GM12878 (cell line): Measurements from ENCODE around the gene KIAA1217.

Source experiments
- ATF7 ChIP-seq: fragments of 450-650 bp; IDR thresholded peaks from 2 replicates; pipeline ENCODE4 v1.6.1; 2016; ENCODE audit warnings: low read depth, mild to moderate bottlenecking
- BHLHE40 ChIP-seq, 2 experiments: fragments of 450-650 bp in 1 of 2; IDR thresholded peaks; 2 replicates each; pipeline ENCODE4 v1.6.1; 2011 to 2017; ENCODE audit warnings: low read depth in 2 of 2, borderline replicate concordance in 1 of 2, improper control_type of control experiment in 1 of 2, low read length in 1 of 2, mild to moderate bottlenecking in 1 of 2
- HCFC1 ChIP-seq: fragments of 150-350 bp; IDR thresholded peaks from 2 replicates; pipeline ENCODE4 v1.6.1; 2014; ENCODE audit warnings: low read length
- MTA2 ChIP-seq: fragments of 450-650 bp; IDR thresholded peaks from 2 replicates; pipeline ENCODE4 v1.6.1; 2016; ENCODE audit warnings: low read depth, mild to moderate bottlenecking, moderate library complexity
- POLR2A ChIP-seq: IDR thresholded peaks from 2 replicates; pipeline ENCODE4 v1.6.1; 2011; ENCODE audit warnings: low read depth, mild to moderate bottlenecking, low read length
- RAD21 ChIP-seq: IDR thresholded peaks from 2 replicates; pipeline ENCODE4 v1.6.1; 2011; ENCODE audit warnings: mild to moderate bottlenecking, low read depth, low read length, moderate library complexity; ENCODE audit not compliant: insufficient read depth
- STAT3 ChIP-seq: IDR thresholded peaks from 2 replicates; pipeline ENCODE4 v1.6.1; 2011; ENCODE audit warnings: low read depth, low read length, improper control_type of control experiment
- ZNF384 ChIP-seq: IDR thresholded peaks from 2 replicates; pipeline ENCODE4 v1.6.1; 2012; ENCODE audit warnings: low read depth, mild to moderate bottlenecking, low read length, improper control_type of control experiment, borderline replicate concordance
- TF ChIP-seq, protein P1 (sequence below), 3 experiments: IDR thresholded peaks in 2 of 3; conservative IDR thresholded peaks in 1 of 3; 2 replicates each; pipeline ENCODE4 v1.5.1; 2011; ENCODE audit warnings: low read depth in 3 of 3, low read length in 3 of 3, mild to moderate bottlenecking in 3 of 3, control low read depth in 2 of 3, moderate library complexity in 2 of 3, inconsistent platforms in 1 of 3, mixed read lengths in 1 of 3; ENCODE audit not compliant: control insufficient read depth in 2 of 3, insufficient read depth in 1 of 3; ENCODE audit errors: extremely low read depth in 1 of 3

DNA sequence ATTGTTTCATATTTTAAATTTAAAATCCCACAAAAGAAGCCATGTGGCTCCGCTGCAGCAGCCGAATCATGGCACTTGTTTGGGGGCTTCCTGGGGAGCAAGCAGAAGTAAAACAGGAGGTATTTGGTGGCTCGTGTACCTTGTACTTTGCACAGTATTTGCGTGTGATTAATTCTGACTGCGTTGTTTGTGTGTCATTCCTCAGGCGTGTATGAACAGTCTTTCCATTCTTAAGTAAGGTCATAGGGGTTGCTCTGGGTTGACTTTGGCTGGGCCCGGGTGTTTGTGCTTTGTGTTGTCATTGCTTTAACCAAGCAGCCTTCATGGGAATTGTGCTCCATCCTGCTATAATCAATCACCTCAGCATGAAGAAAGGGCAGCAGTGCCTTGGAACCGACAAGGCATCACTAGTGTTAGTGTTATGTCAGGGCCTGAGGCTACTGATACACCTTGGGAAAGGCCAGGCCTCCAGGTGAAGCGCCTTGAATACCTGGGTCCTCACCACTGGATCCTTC is 332.4 kb downstream of the KIAA1217 start:
- TF ChIP-seq RAD21, result no peak
- TF ChIP-seq, protein P1, sequence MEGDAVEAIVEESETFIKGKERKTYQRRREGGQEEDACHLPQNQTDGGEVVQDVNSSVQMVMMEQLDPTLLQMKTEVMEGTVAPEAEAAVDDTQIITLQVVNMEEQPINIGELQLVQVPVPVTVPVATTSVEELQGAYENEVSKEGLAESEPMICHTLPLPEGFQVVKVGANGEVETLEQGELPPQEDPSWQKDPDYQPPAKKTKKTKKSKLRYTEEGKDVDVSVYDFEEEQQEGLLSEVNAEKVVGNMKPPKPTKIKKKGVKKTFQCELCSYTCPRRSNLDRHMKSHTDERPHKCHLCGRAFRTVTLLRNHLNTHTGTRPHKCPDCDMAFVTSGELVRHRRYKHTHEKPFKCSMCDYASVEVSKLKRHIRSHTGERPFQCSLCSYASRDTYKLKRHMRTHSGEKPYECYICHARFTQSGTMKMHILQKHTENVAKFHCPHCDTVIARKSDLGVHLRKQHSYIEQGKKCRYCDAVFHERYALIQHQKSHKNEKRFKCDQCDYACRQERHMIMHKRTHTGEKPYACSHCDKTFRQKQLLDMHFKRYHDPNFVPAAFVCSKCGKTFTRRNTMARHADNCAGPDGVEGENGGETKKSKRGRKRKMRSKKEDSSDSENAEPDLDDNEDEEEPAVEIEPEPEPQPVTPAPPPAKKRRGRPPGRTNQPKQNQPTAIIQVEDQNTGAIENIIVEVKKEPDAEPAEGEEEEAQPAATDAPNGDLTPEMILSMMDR (IDR thresholded peaks at IDR 0.05 in 2 of 3, conservative IDR thresholded peaks at IDR 0.05 in 1 of 3; ENCODE audit: control insufficient read depth in 2 of 3, extremely low read depth in 1 of 3, insufficient read depth in 1 of 3, low read depth in 3 of 3, low read length in 3 of 3), result no peak
- no peak for TF ChIP-seq ATF7
- no peak for TF ChIP-seq STAT3
- no peak for TF ChIP-seq MTA2
- no peak for TF ChIP-seq ZNF384
- no peak for TF ChIP-seq HCFC1
- TF ChIP-seq POLR2A, result no peak
- no peak for TF ChIP-seq BHLHE40 (IDR thresholded peaks at IDR 0.05; ENCODE audit: borderline replicate concordance in 1 of 2, low read depth in 2 of 2, low read length in 1 of 2)
